Stimulated activated CD4-positive, alpha-beta T cell treated with anti-CD3 and anti-CD28 coated beads, Interleukin-1b, Interleukin-23, amount 100 ng/mL, for 1 hour (primary cell): Measurements from ENCODE around the gene NFKB1.

Experiments used
- DNase-seq, 2 donors: peaks; one replicate each; pipeline ENCODE4 v3.0.0-alpha.2; 2020; ENCODE audit warnings: low read depth in 2 of 2

The NFKB1 gene

GRCh38 chr4:102530986-102531385 lies 29.8 kb downstream of the NFKB1 start:
- no peak for DNase-seq

DNA sequence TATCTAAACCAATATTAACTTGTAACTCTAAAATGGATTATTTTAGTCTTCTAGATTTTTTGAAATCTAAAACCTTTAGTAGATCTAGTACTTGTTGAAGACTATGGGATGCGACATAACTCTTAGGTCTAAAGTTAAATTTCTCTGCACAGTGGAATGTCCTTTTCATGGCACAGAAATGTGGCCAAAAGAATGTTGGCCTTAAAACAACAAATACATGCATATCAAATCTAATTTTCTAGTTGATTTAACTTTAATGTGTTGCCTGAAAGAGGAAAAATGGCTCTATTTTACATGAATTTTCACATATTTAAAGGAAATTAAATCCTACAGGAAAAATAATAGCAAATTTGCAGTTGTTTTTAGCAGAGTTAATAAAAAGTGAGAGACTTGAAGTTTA lies 30.3 kb downstream of the NFKB1 start:
- no peak for DNase-seq

GRCh38 chr4:102533348-102533747 lies 32.2 kb downstream of the NFKB1 start:
- DNase-seq, result no peak

GRCh38 chr4:102533904-102534303 lies 32.7 kb downstream of the NFKB1 start:
- no peak for DNase-seq

DNA sequence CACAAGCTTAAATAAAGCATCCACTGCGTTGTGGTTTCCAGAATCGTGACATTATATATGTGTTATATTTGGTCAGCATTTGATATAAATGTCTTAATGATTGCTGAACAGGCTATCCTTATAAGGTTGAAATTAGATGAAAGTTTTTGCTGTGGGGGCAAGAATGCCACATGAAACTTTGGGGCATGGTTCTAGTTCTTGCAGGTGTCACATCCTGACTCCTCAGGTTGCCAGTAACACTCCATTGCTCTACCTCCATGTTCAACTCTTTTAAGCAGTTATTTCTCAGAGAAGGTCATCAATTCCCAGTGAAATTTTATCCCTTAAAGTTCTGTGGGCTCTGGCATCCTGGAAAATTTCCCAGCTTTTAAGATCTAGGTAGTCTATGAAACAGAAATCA lies 33.7 kb downstream of the NFKB1 start:
- no peak for DNase-seq

DNA sequence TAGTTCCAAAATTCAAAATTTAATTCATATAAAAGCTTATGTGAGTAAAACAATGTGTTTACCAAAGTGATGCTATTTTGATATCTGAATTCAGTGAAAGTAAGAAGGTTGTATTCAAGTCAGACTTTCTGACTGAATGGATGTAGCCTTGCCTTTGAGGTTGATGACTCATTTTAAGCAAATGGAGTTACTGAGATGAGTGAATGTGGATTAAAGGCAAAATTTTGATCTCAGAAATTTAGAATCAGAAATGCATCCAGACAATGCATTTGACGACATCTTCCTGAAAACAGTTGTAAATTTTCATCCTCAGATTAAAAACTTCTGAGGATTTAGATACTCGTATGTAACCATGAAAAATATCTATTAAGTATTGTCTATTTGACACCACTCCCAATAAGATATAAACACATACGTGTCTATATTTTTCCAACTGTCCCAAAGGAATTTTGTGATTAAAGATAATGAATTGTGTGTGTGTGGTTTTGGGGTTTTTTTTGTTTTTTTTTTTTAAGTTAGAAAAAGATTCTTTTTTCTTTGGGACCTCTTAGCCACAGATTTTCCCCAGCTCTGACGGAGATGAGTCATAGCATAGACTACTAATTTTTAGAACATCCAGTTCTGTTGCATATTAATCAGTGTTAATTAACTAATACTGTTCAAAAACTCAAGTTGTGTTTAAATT lies 34.4 kb downstream of the NFKB1 start:
- no peak for DNase-seq

DNA sequence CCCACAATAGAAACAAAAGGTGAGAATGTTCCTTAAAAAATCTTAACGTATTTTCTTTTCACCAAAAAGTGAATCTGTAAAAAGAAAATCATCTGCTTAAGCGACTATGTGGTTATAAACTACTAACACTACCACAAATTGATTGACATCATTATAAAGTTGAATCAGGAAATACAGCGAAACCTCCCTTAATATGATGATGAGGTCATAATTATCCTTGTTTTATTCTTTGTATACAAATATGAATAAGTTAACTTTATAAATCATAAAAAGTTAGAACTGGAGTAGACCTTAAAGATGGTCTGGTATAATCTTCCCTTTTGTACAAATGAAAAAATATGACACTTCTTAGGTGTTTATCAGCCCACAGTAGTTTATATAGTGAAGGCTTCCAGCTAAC lies 35.6 kb downstream of the NFKB1 start:
- DNase-seq, result no peak

- DNase-seq, result no peak
Measured at GRCh38 chr4:102537269-102537668, 36.1 kb downstream of the NFKB1 start.

GRCh38 chr4:102541697-102542096 lies 40.5 kb downstream of the NFKB1 start:
- DNase-seq, result no peak

GRCh38 chr4:102543030-102543928 lies 42.1 kb downstream of the NFKB1 start:
- no peak for DNase-seq

DNA sequence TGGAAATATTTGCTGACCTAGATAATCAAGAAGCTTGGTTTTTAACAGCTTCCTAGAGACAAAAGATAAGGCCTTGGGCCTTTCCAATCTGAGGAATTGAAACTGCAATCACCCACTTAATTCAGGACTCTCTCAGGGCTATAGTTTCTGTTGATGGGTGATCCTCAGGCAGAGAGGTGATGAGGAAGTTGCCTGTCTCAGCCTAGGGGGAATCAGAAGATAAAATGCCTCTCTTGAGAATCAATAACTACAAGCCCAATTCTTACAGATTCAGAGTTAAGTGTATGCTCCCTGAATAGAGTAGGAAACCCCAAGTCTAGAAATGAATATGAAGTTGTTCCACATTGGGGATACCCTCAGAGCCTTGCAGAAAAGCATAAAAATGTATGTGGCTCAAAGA lies 45.5 kb downstream of the NFKB1 start:
- no peak for DNase-seq

DNA sequence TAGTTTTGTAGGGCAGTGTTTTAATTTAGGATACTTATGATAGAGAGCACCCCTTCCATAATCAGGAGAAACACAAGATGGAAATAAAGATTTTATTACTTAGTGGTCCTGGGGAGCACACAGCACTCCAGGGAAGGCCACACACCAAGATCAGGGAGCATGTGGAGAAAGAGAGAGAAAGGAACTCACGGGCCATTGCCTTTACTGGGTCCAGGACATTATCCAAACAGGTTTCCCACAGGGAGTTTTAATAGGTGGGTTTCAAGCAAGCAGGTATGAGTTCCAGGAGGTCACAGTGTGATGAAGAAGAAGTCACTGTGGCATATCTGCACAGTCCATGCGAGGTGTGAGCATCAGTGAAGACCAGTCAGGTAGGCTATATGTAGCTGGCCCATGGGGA lies 46.8 kb downstream of the NFKB1 start:
- no peak for DNase-seq

DNA sequence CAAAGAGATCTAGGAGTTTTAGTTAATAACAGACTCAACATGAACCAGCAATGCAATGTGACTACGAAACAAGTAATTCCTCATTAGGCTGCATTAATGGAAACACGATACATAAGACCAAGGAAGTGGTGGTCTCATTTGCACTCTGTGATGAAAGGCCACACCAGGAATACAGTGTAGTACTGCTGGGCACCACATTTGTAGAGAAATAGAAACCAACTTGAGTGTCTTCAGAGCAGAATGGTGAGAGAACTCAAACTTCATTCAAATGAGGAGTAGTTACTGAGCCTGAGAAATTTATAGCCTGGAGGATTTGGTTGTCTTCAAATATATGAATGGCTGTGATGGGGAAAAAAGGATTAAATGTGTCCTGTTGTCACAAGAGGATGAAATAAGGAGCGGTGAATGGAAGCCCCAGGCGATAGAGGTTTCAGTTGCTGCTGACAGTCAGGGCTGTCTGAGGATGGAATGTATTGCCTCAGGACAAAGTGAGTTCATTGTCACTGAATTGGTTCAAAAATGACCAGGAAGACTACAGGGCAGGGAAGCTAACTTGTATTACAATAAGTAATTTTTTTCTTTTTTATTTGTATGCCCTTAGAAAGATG lies 50.9 kb downstream of the NFKB1 start:
- no peak for DNase-seq

DNA sequence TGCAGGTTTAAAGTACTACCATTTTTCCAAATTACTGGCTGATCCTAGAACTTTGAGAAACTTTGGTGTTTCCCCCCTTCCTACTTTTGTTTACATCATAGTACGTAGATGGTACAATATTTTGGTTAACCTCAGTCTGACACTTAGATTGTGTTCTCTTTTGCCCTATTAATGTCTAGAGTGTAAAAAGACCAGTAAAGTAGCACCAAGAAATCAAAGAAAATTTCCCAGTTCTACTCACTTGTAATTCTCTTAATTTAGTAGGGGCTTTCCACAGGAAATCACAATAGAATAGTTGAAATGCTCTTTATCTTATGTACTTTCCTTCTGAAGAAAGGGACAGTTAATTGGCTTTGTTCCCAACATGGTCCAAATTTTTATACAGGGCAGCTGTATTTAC lies 51.6 kb downstream of the NFKB1 start:
- no peak for DNase-seq

DNA sequence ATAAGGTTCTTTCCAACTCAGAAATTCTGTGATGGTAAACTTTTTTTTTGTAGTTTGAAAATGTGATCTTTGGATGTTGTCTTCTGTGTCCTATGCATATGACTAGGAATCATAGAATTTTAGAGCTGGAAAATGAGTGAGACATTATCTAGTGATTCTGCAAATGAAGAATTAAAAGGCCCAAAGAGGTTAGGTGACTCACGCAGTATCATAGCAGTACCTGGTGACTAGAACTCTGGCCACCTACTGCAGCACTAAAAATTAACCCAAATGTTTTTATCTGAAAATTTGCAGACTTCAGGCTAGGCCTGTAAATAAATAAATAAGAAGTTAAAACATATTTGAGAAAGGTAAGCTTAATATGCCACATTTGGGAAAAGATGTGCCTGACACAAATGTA lies 52.8 kb downstream of the NFKB1 start:
- DNase-seq, result no peak

DNA sequence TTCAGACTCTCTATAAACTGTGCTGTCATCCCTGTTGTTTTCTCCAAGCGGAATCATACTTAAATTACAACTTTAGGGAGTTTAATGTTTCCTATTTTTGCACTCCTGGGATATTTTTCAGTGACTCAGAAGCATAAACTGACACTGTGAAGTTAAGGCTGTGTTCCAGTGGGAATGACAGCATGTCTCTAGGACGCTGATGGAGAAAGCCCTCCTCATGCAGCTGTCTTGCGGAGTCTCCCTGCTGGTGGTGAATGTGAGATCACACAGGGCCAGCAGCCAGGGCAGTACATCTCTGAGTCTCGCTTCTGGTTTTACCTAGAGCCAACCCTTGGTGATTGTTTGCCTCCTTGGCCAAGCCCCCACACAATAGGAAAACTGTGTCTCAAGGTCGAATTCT lies 53.3 kb downstream of the NFKB1 start:
- no peak for DNase-seq

GRCh38 chr4:102554992-102555391 lies 53.8 kb downstream of the NFKB1 start:
- DNase-seq, result no peak

GRCh38 chr4:102557636-102558035 lies 56.5 kb downstream of the NFKB1 start:
- no peak for DNase-seq

DNA sequence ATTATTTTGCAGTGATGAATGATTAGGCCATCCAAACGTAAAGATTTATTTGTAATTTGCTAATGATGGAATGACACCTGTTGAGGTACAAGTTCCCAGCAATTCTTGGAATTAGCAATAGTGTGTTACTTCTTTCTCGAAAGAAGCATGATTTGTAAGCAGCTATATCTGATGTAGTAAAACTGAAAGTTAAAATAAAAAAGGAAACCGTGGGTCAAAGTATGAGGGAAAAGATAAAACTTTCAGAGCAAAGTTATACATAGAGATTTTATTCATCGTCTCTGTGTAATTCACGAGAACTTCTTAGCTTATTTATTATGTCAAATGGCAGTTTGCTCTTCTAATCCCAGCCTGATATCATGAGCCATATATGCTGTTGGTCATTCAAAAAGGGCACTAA lies 59.0 kb downstream of the NFKB1 start:
- no peak for DNase-seq

GRCh38 chr4:102560571-102561341 lies 59.6 kb downstream of the NFKB1 start:
- DNase-seq, result no peak

DNA sequence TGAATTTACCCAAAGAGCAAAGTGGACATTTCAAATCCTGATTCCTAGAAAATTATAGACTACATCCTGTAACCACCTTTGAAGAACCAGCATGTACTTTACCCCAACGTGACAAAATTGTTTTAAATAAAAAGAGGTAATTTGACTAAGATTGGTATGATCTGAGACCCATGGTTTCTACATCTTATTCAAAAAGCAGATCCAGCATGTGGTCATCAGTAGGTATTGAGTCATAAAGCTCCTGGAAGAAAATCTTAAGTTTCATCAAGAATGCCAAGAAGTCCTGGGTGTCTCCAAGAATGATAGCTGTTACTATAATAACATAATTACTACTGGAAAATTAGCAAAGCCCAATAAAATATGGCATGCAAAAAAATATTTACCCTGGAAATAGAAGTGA lies 61.8 kb downstream of the NFKB1 start:
- DNase-seq, result no peak

DNA sequence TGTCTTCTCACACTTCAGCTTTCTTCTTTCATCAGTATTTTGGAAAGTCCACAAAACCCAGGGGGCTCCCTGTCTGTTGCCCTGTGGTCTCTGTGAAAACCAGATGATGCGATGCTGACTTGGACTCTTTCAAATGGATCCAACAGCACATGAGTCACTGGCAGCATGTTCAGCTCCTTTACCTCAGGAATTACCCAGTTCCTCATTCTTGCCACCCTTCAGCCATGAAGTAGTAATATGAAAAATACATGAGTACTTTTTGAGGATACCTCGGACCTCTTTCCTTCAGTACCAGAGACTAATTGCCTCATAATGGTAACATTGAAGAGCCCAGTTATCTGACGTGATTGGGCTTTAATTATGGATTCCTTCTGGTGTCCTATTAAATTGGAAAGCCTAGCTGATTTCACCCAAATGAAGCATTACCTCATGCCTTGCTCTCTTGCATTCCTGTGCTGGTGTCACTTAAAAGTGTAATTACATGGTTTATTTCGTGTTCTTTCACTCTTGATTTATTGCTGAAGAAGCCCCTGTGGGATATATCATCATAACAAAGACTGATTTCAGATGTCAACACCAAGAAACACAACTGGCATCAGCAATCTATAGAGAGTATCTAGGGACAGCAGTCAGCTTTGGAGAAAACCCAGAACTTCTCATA lies 63.4 kb downstream of the NFKB1 start:
- no peak for DNase-seq
